Activated CD8-positive, alpha-beta memory T cell treated with anti-CD3 and anti-CD28 coated beads for 48 hours (primary cell): Measurements from ENCODE around the gene FKBP9.
"Not testable (repeated sequence)": the region's sequence is repeated elsewhere in the genome, so short reads cannot be mapped to it uniquely, and the experiment has no call there.

Experiments
- DNase-seq, 3 experiments: peaks; one replicate each; pipeline ENCODE4 v3.0.0-alpha.2; 2020; ENCODE audit warnings: low read depth in 2 of 3, low spot score in 2 of 3

FKBP9 gene

DNA sequence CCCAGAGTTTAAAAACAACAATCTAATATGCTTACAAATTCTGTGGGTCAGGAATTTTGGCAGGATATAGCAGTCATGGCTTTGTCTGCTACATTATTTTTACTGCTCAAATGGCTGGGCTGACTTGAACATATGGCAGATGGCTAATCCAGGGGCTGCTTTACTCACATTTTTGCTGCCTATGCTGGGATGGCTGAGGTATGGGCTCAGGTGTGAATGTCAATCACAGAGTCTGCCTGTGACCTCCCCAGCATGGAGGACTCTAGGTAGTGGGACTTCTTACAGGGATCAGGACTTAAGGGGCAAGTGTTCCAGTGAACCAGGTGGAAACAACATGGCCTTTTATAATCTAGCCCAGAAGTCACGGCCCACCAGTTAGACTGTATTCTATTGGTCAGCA, 4.4 kb upstream of the FKBP9 start:
- DNase-seq = no peak

DNA sequence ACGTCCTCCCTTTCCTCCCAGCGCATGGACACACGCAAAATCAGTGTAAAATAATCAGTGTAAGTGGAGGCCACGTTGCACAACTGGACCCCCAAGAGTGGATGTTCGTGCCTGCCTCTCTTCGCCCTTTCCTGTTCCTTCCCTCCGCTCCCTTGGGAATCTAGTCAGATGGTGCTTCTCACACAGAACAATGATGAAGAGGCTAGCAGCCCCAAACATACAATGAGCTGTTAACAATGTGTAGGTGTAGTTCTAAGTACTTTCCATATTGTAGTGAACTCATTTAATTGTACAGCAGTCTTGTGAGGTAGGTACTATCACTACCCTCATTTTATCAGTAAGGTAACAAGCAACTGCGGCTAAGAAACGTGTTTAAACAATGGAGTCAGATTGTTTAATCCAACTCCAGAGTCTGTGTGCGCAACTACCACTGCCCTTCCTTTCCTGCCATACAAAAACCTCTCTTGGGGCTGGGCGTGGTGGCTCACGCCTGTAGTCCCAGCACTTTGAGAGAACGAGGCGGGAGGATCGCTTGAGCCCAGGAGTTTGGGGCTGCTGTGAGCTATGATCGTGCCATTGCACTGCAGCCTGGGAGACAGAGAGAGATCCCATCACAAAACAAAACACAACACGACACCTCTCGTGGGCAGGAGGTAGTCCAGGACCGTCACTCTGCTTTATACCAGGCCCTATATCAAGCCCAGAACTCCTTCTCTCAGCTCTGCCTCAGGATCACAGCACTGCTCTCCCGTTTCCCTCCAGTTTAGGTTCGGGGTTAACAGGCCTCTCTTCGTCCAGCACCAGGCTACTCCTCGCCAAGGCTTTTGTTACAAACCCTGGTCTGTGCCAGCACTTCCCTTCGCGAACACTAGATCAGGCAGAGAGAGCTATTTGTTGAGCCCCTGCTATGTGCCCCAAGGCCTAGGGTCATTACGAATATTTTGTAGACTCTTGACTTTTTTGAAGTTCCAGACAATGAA, 1.1 kb downstream of the FKBP9 start:
- DNase-seq = no peak

DNA sequence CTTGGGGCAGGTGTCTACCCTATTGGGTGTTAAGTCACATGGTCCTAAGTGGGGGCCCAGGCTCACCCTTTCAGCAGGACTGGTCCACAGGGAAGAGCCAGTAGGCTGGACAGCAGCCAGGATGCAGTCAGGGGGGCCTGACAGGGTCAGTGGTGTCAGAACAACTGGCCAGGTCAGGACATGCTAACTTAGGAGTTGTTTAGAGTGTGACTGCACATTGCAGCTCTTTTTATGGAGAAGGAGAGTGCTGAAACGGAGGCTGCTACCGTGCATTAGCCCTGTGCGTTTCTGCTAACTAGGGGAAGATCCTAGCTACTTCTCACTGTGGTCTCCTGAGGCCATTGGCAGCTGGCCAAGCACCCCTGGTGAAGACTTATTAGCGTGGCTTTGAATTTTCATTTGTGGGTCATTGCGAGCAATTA, 6.7 kb downstream of the FKBP9 start:
- DNase-seq = not testable (repeated sequence)

DNA sequence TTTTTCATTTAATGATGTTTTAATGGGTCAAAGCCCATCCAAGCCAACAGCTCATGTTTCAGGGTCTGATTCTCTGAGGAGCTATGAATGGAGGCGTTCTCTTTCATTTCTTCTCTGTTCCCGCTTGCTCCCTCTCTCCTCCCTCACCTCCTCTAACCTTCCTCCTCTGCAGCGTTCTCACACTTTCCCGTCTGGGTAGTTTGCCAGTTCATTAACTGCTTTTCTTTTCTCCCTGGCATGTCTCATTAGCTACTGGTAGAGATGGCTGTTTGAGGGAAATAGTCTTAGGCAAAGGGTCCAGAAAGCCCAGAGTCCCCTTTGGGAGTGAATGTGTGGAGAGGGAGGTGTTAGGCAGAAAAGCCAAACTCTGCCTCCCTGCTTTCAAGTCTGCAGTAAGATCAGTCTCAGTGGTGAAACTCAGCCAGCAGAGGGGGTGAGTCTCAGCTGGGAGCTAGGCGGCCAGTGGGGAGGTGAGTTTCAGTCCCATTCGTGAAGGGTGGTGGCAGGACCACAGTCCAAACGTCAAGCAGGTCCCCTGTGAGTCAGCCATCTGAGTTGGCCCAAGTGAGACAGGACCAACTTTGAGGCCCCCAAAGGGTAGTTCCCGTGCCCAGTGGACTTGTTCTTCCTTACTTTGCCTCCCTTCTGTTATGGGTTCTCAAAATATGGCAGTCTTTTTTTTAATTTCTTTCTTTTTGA, 7.4 kb downstream of the FKBP9 start:
- DNase-seq = not testable (repeated sequence)

DNA sequence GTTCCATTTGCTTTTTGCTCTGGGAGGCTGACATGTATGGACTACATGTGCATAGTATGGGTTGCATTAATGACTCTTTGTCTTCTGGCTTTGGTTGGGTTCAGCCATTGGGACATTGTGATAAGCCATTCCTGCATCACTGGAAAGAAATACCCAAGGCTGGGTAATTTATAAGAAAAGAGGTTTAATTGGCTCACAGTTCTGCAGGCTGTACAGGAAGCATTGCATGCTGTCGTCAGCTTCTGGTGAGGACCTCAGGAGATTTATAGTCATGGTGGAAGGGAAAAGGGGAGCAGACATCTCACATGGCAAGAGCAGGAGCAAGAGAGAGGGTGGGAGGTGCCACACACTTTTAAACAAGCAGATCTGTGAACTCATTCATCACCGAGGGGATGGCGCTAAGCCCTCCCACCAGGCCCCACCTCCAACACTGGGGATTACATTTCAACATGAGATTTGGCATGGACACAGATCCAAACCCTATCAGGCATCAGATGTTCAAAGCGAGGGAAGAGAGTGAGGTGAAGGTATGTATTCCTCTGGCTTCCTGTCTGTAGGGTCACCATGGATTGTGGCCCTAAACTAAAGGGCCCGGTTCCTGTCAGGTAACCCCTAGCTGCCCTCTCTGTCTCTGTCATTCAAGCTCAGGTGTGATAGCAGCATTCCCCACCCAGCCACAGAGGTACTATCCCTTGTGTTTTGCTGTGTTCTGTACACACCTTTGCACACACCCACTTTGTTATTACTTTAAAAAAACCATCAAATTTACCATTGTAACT, 9.4 kb downstream of the FKBP9 start:
- not testable (repeated sequence) for DNase-seq

- DNase-seq = not testable (repeated sequence)
These were observed 10.0 kb downstream of the FKBP9 start for GRCh38 chr7:32967268-32967582.

GRCh38 chr7:32971967-32972366, 14.7 kb downstream of the FKBP9 start:
- not testable (repeated sequence) for DNase-seq

DNA sequence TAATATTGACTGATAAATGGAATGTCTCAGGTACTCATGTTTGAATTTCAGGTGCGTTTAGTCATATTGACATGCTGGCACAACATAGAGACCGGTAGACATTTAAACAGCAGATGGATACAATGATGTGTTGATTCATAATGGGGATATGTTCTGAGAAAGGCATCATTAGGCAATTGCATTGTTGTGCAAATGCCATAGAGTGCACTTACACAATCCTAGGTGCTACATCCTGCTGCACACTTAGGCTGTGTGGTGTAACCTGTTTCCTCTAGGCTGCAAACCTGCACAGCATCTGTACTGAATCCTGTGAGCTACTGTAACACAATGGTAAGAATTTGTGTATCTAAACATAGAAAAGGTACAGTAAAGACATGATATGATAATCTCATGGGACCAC, 19.9 kb downstream of the FKBP9 start:
- DNase-seq = not testable (repeated sequence)

GRCh38 chr7:32979246-32979645, 22.0 kb downstream of the FKBP9 start:
- not testable (repeated sequence) for DNase-seq

- not testable (repeated sequence) for DNase-seq
These were observed 22.7 kb downstream of the FKBP9 start for GRCh38 chr7:32979902-32980301.

DNA sequence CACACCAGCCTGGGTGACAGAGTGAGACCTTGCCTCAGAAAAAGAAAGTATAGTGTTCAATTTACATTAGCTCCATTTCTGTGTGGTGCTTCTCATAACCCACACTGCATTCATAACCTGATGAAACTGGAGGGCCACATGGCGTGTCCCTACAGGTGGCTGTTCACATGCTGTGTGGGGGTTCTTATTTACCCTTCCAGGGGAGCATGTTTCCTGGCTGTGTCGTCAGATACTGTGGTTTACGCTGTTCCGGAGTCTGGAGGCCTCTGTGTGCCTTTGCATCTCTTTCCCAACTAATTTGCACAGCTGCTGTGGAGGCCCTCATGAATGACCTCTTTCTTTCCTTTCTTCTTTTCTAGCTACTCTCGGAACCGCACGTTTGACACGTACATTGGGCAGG, 30.9 kb downstream of the FKBP9 start:
- DNase-seq = not testable (repeated sequence)

DNA sequence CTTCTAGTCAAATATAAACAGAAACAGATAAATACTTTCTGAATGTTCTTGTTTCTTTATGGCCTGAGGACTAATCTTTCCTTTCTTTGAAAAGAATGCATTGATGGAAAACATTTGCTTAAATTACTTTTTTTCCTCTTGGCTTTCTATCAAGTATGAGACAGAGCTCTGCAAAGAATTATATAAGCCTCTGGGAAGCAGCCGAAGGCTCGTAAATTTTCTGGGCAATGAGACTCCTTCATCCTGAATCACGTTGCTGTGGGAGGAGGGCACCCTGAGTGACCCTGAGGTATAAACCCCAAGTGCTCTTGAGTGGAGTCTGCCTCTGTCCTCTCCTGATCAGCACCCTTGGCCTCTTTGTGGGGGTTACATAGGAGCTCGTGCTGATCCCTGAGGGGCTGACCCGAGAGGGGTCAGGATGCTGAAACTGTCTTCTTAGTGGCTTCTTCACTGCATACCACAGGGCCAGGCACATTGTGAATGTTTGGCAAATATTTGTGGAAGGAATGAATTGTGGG, 33.9 kb downstream of the FKBP9 start:
- not testable (repeated sequence) for DNase-seq

- DNase-seq = not testable (repeated sequence)
These were observed 34.9 kb downstream of the FKBP9 start for GRCh38 chr7:32991975-32992700.

DNA sequence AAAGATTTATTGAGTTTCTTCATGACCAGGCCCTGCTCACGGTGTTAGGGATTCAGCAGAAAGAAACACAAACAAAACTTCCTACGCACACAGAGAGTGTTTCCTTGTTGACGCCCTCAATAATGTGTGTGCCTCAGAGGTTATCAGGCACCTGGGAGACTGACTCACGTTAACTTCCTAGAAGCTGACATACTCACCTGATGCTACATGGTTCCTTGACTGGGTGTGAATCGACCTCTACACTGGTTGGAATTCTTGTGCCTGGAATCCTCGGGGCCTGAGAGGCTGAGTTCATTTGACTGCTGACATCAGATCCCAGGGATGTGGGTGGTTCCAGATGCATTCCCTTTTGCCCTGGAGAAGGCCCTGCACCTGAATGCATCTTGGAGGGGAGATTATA, 35.5 kb downstream of the FKBP9 start:
- not testable (repeated sequence) for DNase-seq

- DNase-seq = not testable (repeated sequence)
These were observed 40.7 kb downstream of the FKBP9 start for GRCh38 chr7:32997956-32998355.

DNA sequence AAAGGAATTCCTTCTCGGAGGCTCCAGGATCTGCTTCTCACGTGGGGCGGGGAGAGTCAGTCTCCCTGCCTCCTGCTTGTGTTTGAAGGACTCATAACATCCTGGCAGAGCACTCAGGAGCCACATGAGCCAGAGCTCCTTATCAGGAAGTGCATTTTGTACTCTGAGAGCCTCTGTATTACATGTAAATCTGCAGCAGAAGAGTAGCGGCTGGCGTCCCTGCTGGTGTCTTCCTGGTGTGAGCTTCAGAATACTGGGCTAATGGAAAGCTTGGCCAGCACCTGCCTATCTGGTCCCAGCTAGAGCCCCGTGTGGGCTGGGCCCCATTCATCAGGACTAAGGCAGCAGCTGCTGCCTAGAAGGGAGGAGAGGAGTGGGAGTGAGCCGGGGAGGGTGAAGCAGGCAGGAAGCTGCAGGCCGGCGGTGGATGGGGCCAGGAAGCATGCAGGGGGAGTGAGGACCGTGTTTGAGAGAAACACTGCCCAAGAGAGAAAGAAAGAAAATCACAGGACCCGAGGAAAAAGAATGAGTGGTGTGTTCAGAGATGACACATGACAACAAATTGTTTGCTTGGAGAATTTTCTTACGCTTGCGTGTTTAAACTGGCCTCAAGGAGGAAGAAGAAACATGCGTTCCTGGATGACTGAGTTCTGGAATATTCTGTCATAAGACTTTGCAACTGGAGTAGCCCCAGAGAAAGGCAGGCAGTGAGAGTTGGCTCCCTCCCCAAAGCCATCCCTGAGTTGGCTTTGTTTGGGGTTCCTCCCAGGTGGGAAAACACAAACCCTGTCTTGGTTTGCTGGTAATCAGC, 41.3 kb downstream of the FKBP9 start:
- DNase-seq = not testable (repeated sequence)

DNA sequence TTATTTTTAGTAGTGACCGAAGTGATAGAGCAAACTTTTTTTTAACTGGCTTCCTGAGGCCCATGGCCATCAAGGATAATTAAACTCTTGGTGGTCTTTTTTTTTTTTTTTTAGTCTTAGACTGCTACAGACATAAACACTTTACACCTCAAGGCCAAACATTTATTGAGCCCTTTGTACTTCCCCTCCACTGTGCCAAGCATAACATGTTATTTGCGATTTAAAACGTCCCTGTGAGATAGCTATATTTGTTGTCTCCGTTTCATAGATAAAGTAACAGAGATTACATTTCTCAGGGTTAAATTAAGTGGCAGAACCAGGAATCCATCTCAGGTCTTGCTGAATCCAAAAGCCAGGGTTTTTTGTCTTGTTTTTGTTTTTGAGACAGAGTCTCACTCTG, 42.1 kb downstream of the FKBP9 start:
- DNase-seq = not testable (repeated sequence)

GRCh38 chr7:33003111-33003510, 45.9 kb downstream of the FKBP9 start:
- not testable (repeated sequence) for DNase-seq

GRCh38 chr7:33004104-33004616, 46.9 kb downstream of the FKBP9 start:
- DNase-seq = not testable (repeated sequence)
